HG02763 (cell line): ENCODE results near the gene OR2H2.

Source experiments
- ATAC-seq: cut with Tn5 transposase; IDR thresholded peaks from one replicate; pipeline ENCODE4 v1.9.1; 2021; ENCODE audit warnings: mild to moderate bottlenecking, moderate library complexity; ENCODE audit not compliant: unreplicated experiment

OR2H2 gene

DNA sequence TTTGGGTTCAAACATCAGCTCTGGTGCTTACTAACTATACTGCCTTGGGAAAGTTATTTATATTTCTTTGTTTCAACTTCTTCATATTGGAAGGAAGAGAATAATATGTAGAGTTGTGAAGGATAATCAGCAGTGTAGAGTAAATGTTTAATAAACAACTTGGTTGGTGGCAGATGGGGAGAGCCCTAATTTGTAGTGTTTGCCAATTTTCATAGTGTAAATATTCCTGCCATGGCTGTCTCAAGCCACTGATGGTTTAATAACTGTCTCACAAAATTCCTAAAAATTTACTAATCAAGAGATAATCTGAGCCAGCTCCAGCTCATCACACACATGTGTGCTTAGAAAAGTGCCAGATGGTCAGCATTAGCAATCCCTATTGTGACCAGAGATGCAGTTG is at the start of gene OR2H2:
Gene OR2H2, plus strand, starts transcription at position 301 of the 400 bp plus-strand sequence. CDS start 2,824 bp downstream, outside the sequence.
- no peak for ATAC-seq

DNA sequence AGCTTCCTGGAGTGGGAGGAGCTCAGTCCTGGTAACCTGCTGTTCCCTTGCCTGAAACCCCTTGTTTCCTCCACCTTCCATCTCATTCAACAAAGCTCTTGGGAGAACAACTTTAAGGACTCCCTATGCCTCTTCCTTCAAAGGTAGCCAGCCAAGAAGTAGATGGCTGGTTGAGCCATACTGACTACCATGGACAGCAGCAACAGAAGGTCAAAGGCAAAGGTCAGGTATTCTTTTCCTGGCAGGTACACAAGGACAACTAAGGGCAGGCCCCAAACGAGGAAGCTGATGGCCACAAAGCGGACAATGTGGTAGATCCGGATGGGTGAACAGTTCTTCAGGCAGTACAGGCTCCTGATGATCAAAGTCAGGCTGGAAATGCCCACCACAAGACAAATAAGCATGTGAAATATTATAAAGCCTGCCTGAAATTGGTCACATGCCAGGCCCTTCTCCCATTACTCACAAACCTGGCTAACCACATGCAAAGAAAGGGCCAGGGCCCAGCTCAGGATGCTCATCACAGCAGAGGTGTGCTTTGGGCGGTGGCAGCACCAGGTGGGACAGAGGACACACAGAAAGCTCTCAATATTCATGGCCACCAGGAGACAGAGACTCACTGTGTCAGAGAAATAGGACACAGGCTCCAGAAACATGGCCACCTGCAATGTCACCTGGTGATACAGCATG is 47.1 kb upstream of the OR2H2 start:
- ATAC-seq, result no peak

DNA sequence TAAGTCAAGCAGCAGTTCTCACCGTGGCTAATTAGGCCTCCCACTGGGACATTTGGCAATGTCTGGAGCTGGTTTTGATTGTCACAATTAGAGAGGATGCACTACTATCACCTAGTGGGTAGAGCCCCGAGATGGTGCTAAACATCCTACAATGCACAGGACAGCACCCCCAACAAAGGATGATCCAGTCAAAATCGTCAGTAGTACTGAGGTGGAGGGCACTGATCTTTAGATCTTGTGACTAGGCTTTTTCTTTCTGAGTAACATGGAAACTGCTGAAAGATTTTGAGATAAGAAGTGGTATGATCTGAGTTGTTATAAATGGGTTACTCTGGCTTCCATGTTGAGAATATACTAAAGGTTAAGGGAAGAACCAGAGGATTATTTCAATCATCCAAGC is 37.3 kb upstream of the OR2H2 start:
- ATAC-seq, result no peak

DNA sequence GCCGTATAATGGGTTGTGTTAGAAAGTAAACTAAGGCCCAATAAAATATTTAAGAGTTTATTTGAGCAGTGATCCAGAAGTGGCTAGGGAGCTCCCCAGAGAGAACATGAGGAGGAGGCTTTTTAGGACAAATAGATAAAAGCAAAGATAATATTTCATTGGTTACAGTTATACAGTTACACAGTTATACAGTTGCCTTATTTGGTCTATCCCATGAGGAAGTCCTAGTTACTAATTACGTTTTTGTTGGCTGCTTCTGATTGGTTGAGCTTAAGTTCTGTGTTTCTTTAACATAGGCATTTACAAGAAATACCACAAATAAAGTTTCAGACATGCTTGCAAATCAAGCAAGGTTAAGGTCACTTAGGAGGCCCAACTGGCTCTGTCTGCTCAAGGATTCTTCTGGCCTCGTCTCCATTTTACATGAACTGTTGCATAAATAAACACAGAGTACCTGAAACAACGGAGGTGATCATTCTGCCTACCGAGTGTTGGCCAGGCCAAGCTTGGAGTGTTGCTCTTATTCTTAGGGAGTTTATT is 32.3 kb upstream of the OR2H2 start:
- peak; percentile 80 for ATAC-seq

DNA sequence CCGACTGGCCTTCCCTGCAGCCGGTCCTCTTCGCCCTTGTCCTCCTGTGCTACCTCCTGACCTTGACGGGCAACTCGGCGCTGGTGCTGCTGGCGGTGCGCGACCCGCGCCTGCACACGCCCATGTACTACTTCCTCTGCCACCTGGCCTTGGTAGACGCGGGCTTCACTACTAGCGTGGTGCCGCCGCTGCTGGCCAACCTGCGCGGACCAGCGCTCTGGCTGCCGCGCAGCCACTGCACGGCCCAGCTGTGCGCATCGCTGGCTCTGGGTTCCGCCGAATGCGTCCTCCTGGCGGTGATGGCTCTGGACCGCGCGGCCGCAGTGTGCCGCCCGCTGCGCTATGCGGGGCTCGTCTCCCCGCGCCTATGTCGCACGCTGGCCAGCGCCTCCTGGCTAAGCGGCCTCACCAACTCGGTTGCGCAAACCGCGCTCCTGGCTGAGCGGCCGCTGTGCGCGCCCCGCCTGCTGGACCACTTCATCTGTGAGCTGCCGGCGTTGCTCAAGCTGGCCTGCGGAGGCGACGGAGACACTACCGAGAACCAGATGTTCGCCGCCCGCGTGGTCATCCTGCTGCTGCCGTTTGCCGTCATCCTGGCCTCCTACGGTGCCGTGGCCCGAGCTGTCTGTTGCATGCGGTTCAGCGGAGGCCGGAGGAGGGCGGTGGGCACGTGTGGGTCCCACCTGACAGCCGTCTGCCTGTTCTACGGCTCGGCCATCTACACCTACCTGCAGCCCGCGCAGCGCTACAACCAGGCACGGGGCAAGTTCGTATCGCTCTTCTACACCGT is 31.5 kb upstream of the OR2H2 start:
- no peak for ATAC-seq

DNA sequence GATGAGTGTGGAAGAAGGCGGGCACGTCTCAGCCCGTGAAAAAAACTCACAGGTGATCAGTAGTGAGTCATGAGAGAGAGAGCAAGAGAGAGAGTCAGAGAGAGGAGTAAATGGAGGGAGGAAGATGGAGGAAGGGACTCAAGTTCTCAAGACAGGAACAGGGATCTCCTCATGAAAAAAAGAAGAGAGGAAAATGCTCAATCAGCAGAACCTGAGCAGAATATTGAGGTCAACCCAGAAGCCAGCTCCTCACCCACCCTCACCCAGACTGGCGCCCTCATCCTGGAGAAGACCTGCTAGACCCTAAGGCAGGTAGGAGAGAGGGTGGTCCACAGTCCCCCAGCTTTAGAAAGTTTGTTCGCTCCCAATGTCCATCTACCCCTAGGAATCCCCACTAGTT is 30.2 kb upstream of the OR2H2 start:
- no peak for ATAC-seq

DNA sequence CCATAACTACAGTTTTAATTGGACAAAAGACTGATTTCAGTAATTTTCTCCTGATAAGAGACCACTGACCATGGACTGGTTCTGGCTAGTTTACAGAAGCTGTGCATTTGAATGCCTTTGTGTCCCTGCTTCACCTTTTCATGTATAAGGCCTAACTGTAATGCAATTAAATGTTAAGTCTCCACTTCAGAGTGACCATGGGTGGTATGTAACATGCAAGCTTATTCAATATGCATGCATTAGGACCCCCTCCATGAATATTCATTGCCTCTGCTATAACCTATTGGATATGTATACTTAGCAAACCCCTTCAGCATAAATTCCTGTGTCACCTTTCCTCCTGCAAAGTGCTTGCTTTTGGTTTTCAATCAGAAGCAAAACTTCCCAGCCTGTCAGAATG is 27.6 kb upstream of the OR2H2 start:
- ATAC-seq, result no peak

DNA sequence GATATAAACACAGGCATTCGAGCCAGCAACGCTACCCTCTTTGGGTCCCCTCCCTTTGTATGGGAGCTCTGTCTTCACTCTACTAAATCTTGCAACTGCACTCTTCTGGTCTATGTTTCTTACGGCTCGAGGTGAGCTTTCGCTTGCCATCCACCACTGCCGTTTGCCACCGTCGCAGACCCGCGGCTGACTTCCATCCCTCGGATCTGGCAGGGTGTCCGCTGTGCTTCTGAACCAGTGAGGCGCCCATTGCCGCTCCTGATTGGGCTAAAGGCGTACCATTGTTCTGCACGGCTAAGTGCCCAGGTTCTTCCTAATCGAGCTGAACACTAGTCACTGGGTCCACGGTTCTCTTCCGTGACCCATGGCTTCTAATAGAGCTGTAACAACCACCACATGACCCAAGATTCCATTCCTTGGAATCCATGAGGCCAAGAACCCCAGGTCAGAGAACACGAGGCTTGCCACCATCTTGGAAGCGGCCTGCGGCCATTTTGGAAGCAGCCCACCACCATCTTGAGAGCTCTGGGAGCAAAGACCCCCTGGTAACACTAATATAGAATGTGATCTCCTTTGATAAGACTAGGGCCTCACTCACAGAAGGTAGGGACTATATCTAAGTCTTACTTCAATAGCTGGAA is 26.4 kb upstream of the OR2H2 start:
- ATAC-seq, result no peak

DNA sequence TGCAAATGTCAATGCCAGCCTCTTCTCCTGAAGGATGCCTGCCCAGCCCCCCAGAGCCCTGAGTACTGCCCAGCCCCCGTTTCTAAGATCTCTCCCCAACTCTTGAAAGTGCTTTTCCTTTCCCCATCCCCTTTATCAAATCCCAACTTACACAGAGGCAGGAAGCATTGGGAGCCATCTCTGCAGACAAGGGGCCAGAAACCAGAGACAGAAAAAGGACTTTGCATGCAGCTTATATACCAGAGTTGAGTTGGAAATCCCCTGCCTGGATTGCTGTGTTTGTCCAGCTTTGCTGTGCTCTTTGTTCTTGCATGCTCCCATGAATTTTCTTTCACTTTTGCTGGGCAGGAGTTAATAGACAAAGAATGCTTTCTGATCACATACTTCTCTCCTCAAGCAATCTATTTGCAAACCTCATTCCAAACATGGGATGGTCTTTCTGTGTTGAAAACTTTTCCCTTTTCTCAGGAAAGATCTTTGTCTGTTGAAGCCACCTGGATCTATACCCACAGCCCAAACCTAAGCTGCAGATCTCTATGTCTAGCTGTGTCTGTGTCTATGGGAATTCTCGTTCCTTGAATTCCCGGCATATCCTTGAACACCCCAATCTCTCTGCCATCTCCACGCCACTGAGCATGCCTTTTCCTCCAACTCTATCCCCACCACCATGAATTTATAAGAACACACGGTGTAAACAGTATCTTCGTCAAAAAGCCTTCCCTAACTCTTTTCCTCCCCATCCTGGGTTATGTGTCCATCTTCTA is 25.2 kb upstream of the OR2H2 start, which contains the start of gene UBD:
Gene UBD, minus strand, starts transcription at position 209 of the 764 bp plus-strand sequence. Its CDS starts 31 bp downstream, at position 178.
- ATAC-seq, result no peak

DNA sequence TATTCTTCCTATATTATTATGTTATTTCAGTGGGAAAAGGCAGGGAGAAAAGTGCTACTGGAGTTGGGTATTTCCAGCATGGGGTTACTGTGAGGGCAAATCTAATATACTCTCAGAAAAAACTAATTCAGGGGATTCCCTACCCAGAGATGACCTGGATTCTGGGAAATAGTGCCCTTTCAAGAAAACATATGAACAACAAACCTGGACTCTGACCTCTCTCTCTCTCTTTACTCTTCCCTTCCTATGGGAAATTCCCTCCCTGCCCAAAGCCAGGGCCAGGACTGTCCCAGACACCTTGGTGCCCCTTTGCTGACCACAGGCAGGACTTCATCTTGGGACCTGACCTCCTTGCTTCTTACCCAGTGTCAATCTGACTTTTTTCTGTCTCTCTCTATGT is 23.8 kb upstream of the OR2H2 start:
- no peak for ATAC-seq

DNA sequence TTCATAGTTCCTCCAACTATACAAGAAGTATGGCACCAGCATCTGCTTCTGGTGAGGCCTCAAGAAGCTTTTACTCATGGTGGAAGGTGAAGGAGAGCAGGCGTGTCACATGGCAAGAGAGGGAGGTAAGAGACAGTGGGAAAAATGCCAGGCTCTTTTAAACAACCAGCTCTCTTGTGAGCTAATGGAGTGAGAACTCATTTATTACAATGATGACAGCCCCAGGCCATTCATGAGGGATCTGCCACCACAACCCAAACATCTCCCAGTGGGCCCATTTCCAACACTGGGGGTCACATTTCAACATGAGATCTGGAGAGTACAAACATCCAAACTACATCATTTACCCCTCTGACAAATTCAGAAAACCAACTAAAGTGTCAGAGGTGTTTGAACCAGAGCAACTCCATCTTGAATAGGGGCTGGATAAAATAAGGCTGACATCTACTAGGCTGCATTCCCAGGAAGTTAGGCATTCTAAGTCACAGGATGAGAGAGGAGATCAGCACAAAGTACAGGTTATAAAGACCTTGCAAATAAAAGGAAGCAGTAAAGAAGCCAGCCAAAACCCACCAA is 23.2 kb upstream of the OR2H2 start:
- no peak for ATAC-seq

DNA sequence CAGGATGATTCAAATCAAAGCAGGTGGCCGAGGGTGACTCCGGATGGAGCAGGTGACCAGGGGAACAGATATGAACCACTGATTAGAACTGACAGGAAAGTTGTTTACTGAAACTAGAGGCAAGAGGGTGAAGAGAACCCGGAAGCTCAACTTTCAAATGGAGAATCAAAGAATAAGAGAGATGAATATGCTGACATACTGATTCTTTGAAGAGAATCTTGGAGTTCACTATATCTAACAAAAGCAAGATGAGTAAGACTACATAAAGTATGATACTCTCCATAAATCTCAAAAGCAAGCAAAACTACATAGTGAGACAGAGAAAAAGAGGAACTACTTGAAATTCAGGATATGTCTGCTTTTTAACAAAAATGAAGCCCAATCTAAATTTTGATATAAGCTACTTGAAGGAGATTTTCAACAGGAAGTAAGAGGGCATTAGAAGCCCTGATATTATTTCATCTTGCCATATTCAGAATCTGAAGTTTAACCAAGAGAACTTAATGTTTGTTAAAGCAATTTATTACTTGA is 21.4 kb upstream of the OR2H2 start:
- no peak for ATAC-seq

DNA sequence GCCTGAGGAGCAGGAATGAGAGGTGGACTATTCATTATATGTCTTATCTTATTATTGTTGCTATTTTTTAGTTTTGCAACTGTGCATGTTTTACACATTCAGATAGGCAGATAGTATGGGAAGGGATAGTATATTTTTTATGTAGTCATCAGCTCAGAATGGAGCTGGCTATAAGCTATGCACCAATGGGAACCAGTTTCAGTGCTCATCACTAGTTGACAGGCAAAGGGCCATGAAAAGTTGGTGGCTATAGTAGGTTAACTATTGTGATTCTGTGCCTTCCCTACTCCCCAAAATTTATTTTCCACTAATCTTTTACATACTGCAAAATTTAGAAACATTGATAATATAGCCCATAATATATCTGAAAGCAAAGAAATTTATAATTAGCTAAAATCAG is 20.0 kb upstream of the OR2H2 start:
- no peak for ATAC-seq

DNA sequence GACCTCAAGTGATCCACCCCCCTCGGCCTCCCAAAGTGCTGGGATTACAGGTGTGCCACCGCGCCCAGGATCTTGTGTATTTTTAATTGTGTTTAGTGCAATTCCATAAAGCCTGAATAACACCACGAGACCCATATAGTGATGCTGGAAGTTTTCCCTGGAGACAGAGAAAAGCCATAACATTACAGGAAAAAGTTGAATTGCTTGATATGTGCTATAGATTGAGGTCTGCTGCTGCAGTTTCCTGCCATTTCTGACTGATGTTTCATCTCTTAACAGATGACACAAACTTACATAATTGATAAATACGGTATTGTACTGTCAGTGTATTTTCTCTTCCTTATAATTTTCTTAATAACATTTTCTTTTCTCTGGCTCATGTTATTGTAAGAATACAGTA is 18.1 kb upstream of the OR2H2 start:
- ATAC-seq, result no peak

DNA sequence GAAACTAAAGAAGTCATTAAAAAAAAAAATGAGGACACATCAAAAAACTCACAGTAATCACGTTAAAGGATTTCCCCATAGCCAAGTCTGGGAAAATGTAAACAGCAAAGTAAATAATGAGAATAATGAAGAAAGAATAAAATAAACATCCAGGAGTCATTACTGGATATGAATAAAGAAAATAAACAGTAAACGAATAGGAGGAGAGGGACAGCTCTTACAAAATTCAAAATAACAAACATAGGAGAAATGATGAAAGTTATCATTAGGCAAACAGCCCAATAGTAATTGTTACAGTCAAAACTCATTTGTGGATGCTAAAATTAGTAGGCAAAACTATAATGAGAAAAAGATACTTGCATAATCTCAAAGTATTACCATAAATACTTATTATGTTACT is 17.4 kb upstream of the OR2H2 start:
- ATAC-seq, result no peak

DNA sequence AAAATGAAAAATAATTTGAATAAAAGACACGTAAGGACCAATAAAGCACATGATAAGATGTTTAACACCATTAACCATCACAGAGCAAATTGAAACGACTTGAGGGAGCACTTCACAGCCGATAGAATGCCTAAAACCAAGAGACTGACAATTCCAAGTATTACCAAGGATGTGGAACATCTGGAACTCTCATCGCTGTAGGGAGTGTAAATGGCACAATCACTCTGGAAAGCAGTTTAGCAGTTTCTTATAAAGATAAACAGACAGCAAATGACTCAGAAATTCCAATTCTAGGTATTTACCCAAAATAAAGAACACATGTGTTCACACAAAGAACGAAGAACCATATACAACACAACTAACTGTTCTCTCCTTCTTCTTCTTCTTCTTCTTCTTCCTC is 16.9 kb upstream of the OR2H2 start:
- no peak for ATAC-seq

DNA sequence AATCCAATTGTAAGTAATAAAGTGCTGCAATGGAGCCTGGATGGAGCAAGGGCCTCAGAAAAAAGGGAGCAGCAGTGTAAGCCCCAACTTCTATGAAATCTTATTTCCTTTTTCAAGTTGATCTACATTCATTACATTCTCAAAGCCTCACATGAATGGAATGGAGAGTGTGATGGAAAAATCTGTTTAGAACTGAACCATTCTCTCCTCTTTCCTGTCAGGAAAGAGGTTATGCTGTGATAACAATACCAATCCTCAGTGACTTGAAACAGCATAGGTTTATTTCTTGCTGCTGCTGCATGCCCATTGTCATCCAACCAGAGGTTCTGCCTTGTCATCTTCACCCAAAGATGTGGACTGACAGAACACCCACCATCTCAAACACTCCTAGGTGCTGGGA is 8.9 kb upstream of the OR2H2 start:
- no peak for ATAC-seq

DNA sequence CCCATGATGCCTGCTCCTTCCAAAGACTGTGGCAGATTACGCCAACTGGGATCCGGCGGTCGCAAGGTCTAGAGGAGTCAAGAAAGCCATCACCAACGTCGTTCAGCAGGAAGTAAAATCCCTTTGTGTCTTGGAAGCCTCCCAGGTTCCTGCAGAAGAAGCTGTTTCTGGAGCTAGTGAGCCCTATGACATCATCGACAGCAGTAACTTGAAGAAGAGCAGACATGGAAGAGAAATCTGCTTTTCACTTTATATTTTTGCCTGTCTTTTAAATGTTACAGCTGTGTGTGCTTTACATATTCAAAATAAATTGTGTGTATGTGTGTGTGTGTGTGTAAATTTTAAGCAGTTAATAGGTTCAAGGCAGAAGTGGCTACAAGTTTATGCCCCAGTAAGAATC is 7.4 kb upstream of the OR2H2 start:
- no peak for ATAC-seq

DNA sequence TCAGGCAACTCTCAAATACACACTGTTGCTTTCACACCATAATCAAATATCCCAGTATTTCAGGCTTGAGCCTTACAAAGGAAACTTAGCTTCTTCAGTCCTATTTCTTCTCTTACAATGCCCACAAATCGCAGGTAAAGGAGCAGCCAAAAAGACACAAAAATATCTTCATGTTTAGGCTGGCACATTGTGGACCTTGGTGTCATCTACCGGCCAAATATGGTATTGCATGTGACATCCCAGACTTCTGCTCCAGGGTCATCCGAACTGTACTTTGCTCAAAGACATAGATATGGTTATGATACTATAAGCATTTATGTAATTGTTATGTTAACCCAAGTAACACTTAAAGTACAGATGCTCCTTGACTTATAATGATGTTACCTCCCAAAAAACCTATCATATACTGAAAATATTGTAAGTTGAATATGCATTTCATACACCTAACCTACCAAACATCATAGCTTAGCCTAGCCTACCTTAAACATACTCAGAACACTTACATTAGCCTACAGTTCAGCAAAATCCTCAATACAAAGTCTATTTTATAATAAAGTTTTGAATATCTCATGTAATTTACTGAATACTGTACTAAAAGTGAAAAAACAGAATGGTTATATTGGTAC is 4.6 kb downstream of the OR2H2 start:
- no peak for ATAC-seq
